HepG2 (cell line): ENCODE data around the gene ZC3H15. TPM values are rescaled to one million over a fixed set of nuclear protein-coding genes. Genes with fewer than 3 reads are reported as not detected.

Experiments
- ARID5B ChIP-seq: IDR thresholded peaks from 2 replicates; pipeline ENCODE4 v1.4.0; 2020; ENCODE audit warnings: mild to moderate bottlenecking, missing genetic modification reagents
- FOXA3 ChIP-seq: IDR thresholded peaks from 2 replicates; pipeline ENCODE4 v1.6.1; 2016; ENCODE audit warnings: missing genetic modification reagents, missing compliant biosample characterization
- FOXK1 ChIP-seq: sonication (generic); formaldehyde crosslinking; IDR thresholded peaks from 2 replicates; pipeline ENCODE4 v1.4.0; 2020; ENCODE audit warnings: low read depth, missing genetic modification reagents, borderline replicate concordance
- FOXO1 ChIP-seq: sonication (generic); formaldehyde crosslinking; IDR thresholded peaks from 2 replicates; pipeline ENCODE4 v1.4.0; 2020; ENCODE audit warnings: missing genetic modification reagents
- GABPA ChIP-seq, 2 experiments: IDR thresholded peaks; 2 replicates each; pipeline ENCODE4 v1.6.1; 2011 to 2016; ENCODE audit warnings: low read depth in 2 of 2, low read length in 1 of 2, missing biosample characterization in 1 of 2, missing genetic modification characterization in 1 of 2
- HDAC1 ChIP-seq: sonication (generic); formaldehyde crosslinking; IDR thresholded peaks from 2 replicates; pipeline ENCODE4 v1.5.1; 2020; ENCODE audit warnings: mild to moderate bottlenecking, missing genetic modification reagents
- HOXA9 ChIP-seq: sonication (generic); formaldehyde crosslinking; IDR thresholded peaks from 2 replicates; pipeline ENCODE4 v1.8.1; 2022; ENCODE audit warnings: missing genetic modification reagents, mild to moderate bottlenecking, moderate library complexity, borderline replicate concordance
- ISX ChIP-seq: sonication (generic); formaldehyde crosslinking; conservative IDR thresholded peaks from 2 replicates; pipeline ENCODE4 v1.5.0; 2020; ENCODE audit warnings: missing genetic modification reagents
- JARID2 ChIP-seq: sonication (generic); formaldehyde crosslinking; IDR thresholded peaks from 2 replicates; pipeline ENCODE4 v1.8.1; 2023; ENCODE audit warnings: missing genetic modification reagents, inconsistent platforms; ENCODE audit not compliant: insufficient replicate concordance
- KLF13 ChIP-seq: sonication (generic); formaldehyde crosslinking; IDR thresholded peaks from 2 replicates; pipeline ENCODE4 v1.4.0; 2020; ENCODE audit warnings: mild to moderate bottlenecking, missing genetic modification reagents
- MLX ChIP-seq: IDR thresholded peaks from 2 replicates; pipeline ENCODE4 v1.6.1; 2016
- SMARCC2 ChIP-seq: fragments of 450-650 bp; IDR thresholded peaks from 2 replicates; pipeline ENCODE4 v1.6.1; 2017; ENCODE audit warnings: antibody characterized with exemption, mild to moderate bottlenecking
- SMARCE1 ChIP-seq: fragments of 450-650 bp; IDR thresholded peaks from 2 replicates; pipeline ENCODE4 v1.6.1; 2017; ENCODE audit warnings: borderline replicate concordance
- ZNF207 ChIP-seq: fragments of 450-650 bp; IDR thresholded peaks from 2 replicates; pipeline ENCODE4 v1.6.1; 2016; ENCODE audit warnings: antibody characterized with exemption, borderline replicate concordance
- ZNF652 ChIP-seq: IDR thresholded peaks from 2 replicates; pipeline ENCODE4 v1.6.1; 2016; ENCODE audit warnings: low read depth, borderline replicate concordance
- ZNF674 ChIP-seq: sonication (generic); formaldehyde crosslinking; IDR thresholded peaks from 2 replicates; pipeline ENCODE4 v1.5.0; 2020; ENCODE audit warnings: low read depth, mild to moderate bottlenecking, missing genetic modification reagents
- ZNF737 ChIP-seq: sonication (generic); formaldehyde crosslinking; IDR thresholded peaks from 2 replicates; pipeline ENCODE4 v1.5.0; 2020; ENCODE audit warnings: missing genetic modification reagents, mild to moderate bottlenecking, borderline replicate concordance
- ZSCAN29 ChIP-seq: sonication (generic); formaldehyde crosslinking; conservative IDR thresholded peaks from 2 replicates; pipeline ENCODE4 v1.4.0; 2020; ENCODE audit warnings: mild to moderate bottlenecking, missing genetic modification reagents
- polyA plus RNA-seq, 8 experiments: library from polyadenylated mRNA; depleted of rRNA in 3 of 8; stranded (reverse) in 7 of 8; unstranded in 1 of 8; fragments of >200 nt; fragmentation: Illumina TruSeq in 4 of 8; extraction: Trizol in 4 of 8; gene quantifications; 2 replicates each; pipeline versions ENCODE4 v1.2.1 to v1.2.3, GENCODE V29; 2011 to 2016; ENCODE audit warnings: low read depth in 4 of 8, missing spikeins in 1 of 8, mixed read lengths in 1 of 8; ENCODE audit not compliant: insufficient read depth in 1 of 8
- total RNA-seq, 5 experiments: library from RNA; depleted of rRNA; stranded (reverse); fragments of >200 nt; fragmentation: Illumina TruSeq; extraction: Trizol; gene quantifications; 2 replicates each; pipeline ENCODE4 v1.2.3, GENCODE V29; 2016; ENCODE audit warnings: low read depth in 1 of 5
- TF ChIP-seq, protein P1 (sequence below): sonication (generic); formaldehyde crosslinking; IDR thresholded peaks from 2 replicates; pipeline ENCODE4 v1.5.1; 2020; ENCODE audit warnings: mild to moderate bottlenecking, missing genetic modification reagents, borderline replicate concordance

ZC3H15 gene
- total and polyA plus RNA-seq, 2 of the 13 experiments (the other 11 are each of a cell fraction or from before 2014, with no cell fraction given), result 84.6 to 168 TPM

GRCh38 chr2:186533717-186534116 lies 47.7 kb downstream of the ZC3H15 start (continued):
- TF ChIP-seq, protein P1, sequence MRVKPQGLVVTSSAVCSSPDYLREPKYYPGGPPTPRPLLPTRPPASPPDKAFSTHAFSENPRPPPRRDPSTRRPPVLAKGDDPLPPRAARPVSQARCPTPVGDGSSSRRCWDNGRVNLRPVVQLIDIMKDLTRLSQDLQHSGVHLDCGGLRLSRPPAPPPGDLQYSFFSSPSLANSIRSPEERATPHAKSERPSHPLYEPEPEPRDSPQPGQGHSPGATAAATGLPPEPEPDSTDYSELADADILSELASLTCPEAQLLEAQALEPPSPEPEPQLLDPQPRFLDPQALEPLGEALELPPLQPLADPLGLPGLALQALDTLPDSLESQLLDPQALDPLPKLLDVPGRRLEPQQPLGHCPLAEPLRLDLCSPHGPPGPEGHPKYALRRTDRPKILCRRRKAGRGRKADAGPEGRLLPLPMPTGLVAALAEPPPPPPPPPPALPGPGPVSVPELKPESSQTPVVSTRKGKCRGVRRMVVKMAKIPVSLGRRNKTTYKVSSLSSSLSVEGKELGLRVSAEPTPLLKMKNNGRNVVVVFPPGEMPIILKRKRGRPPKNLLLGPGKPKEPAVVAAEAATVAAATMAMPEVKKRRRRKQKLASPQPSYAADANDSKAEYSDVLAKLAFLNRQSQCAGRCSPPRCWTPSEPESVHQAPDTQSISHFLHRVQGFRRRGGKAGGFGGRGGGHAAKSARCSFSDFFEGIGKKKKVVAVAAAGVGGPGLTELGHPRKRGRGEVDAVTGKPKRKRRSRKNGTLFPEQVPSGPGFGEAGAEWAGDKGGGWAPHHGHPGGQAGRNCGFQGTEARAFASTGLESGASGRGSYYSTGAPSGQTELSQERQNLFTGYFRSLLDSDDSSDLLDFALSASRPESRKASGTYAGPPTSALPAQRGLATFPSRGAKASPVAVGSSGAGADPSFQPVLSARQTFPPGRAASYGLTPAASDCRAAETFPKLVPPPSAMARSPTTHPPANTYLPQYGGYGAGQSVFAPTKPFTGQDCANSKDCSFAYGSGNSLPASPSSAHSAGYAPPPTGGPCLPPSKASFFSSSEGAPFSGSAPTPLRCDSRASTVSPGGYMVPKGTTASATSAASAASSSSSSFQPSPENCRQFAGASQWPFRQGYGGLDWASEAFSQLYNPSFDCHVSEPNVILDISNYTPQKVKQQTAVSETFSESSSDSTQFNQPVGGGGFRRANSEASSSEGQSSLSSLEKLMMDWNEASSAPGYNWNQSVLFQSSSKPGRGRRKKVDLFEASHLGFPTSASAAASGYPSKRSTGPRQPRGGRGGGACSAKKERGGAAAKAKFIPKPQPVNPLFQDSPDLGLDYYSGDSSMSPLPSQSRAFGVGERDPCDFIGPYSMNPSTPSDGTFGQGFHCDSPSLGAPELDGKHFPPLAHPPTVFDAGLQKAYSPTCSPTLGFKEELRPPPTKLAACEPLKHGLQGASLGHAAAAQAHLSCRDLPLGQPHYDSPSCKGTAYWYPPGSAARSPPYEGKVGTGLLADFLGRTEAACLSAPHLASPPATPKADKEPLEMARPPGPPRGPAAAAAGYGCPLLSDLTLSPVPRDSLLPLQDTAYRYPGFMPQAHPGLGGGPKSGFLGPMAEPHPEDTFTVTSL (CRISPR knock-in tag), result peak; percentile 93; the same call in 1 of the 2 replicates
- TF ChIP-seq ARID5B (CRISPR knock-in tag) (peak; percentile 94), JARID2 (no peak), GABPA (IDR thresholded peaks at IDR 0.05; ENCODE audit: low read depth, low read length) (no peak), GABPA (CRISPR knock-in tag; IDR thresholded peaks at IDR 0.05; ENCODE audit: low read depth) (no peak), HOXA9 (CRISPR knock-in tag) (no peak), SMARCE1 (no peak), ZNF652 (no peak), MLX (CRISPR knock-in tag) (0 out of 2 replicates have a peak, but pooled peaks have one; percentile 49), ZNF674 (CRISPR knock-in tag) (no peak), SMARCC2 (no peak), FOXO1 (CRISPR knock-in tag) (peak; percentile 53; the same call in 1 of the 2 replicates), FOXK1 (CRISPR knock-in tag) (no peak), ISX (CRISPR knock-in tag) (no peak), ZSCAN29 (CRISPR knock-in tag) (0 out of 2 replicates have a peak, but pooled peaks have one; percentile 46), ZNF737 (CRISPR knock-in tag) (no peak), HDAC1 (CRISPR knock-in tag) (peak; percentile 12; the same call in 1 of the 2 replicates), FOXA3 (peak; percentile 90), KLF13 (CRISPR knock-in tag) (no peak), ZNF207 (no peak)
